ENCODE measurements around the gene ZNF569.

- TF ChIP-seq TAF1 (IDR thresholded peaks at IDR 0.05; ENCODE audit: low read depth, low read length) (no peak), CTCF (IDR thresholded peaks at IDR 0.05; ENCODE audit: control extremely low read depth in 1 of 3, insufficient read depth in 1 of 3, low read depth in 1 of 3, low read length in 3 of 3) (no peak), SUZ12 (IDR thresholded peaks at IDR 0.05; ENCODE audit: low read length) (no peak), CREB1 (IDR thresholded peaks at IDR 0.05) (no peak), FOSL1 (IDR thresholded peaks at IDR 0.05; ENCODE audit: insufficient read depth, low read depth, low read length) (no peak), JUN (IDR thresholded peaks at IDR 0.05; ENCODE audit: low read depth, low read length) (no peak), MAX (IDR thresholded peaks at IDR 0.05) (no peak), JUND (IDR thresholded peaks at IDR 0.05; ENCODE audit: low read length) (no peak), EZH2 (IDR thresholded peaks at IDR 0.05; ENCODE audit: low read depth, low read length, severe bottlenecking) (no peak), POLR2A (IDR thresholded peaks at IDR 0.05; ENCODE audit: control extremely low read depth in 1 of 2, low read depth in 2 of 2, low read length in 2 of 2) (no peak), TCF12 (IDR thresholded peaks at IDR 0.05; ENCODE audit: low read depth, low read length) (no peak), POU5F1 (IDR thresholded peaks at IDR 0.05; ENCODE audit: low read depth, low read length) (no peak), GABPA (IDR thresholded peaks at IDR 0.05; ENCODE audit: borderline replicate concordance, insufficient read depth, low read length) (no peak)
These were observed 3.0 kb upstream of the ZNF569 start for GRCh38 chr19:37470216-37470615.

All from H1 (cell line).